Measurements from ENCODE around the gene CWC25.

DNA sequence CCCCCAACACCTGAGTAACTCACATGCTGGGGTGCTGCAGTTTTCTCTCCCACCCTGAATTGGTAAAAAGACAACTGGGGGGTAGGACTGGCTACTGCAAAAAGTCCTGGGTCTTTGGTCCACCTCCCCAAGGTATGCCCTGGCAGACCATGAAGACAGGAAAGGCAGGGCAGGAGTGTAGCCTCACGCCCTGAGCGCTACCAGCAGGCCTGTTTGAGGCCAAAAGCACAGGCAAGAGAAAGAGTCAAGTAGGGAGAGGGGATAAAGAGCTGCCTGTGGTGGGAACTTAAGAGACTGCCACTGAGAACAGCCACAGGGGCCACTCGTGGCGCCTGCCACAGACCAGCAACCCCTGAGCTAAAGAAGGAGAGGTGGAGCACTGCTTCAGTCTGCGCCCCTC lies 58.8 kb downstream of the CWC25 start:
- TF ChIP-seq POLR2AphosphoS5 (IDR thresholded peaks at IDR 0.05) (no peak), POLR2A (IDR thresholded peaks at IDR 0.05) (no peak)
- TF ChIP-seq, protein P1, sequence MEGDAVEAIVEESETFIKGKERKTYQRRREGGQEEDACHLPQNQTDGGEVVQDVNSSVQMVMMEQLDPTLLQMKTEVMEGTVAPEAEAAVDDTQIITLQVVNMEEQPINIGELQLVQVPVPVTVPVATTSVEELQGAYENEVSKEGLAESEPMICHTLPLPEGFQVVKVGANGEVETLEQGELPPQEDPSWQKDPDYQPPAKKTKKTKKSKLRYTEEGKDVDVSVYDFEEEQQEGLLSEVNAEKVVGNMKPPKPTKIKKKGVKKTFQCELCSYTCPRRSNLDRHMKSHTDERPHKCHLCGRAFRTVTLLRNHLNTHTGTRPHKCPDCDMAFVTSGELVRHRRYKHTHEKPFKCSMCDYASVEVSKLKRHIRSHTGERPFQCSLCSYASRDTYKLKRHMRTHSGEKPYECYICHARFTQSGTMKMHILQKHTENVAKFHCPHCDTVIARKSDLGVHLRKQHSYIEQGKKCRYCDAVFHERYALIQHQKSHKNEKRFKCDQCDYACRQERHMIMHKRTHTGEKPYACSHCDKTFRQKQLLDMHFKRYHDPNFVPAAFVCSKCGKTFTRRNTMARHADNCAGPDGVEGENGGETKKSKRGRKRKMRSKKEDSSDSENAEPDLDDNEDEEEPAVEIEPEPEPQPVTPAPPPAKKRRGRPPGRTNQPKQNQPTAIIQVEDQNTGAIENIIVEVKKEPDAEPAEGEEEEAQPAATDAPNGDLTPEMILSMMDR (IDR thresholded peaks at IDR 0.05), result no peak
